Upper lobe of left lung (tissue), 4 donors: ENCODE data around the gene UNKL.
"Not testable (repeated sequence)": the region's sequence is repeated elsewhere in the genome, so short reads cannot be mapped to it uniquely, and the experiment has no call there.

Experiments used
- CTCF ChIP-seq, 6 experiments: fragments of 450-650 bp in 4 of 6; fragments of 200-600 bp in 2 of 6; sonication (generic) in 2 of 6; IDR thresholded peaks; one replicate each; pipeline ENCODE4 v1.5.1; 2016 to 2019; ENCODE audit warnings: antibody characterized with exemption in 6 of 6
- POLR2A ChIP-seq, 4 donors: fragments of 450-650 bp; IDR thresholded peaks; one replicate each; pipeline ENCODE4 v1.5.1; 2016 to 2017; ENCODE audit warnings: antibody characterized with exemption in 4 of 4, mild to moderate bottlenecking in 2 of 4

- not testable (repeated sequence) for TF ChIP-seq CTCF, POLR2A (IDR thresholded peaks at IDR 0.05)
Observed at GRCh38 chr16:1328136-1328535, 86.4 kb downstream of the UNKL start.
